ENCODE data around the gene PNKD. TPM values are rescaled to one million over a fixed set of nuclear protein-coding genes. Genes with fewer than 3 reads are reported as not detected.

PNKD gene
- total RNA-seq, 4 donors from 2014 or later, result 63.9 to 690 (median 70.4) TPM

GRCh38 chr2:218286570-218287459 is 16.5 kb downstream of the PNKD start:
- TF ChIP-seq CTCF (IDR thresholded peaks at IDR 0.05) (no peak), POLR2A (IDR thresholded peaks at IDR 0.05) (peak; percentile 83 to 95)
- H3K36me3 ChIP-seq, result peaks cover 0 to 9% (median 0%) of the 10 kb centered on the region in 3 donors
- DNase-seq, result peak; percentile 89 to 96 (median 89)
- peaks cover 13 to 88% (median 53%) of the 10 kb centered on the region in 4 donors for H3K4me1 ChIP-seq
- no peaks in the 10 kb centered on the region for H3K9me3 ChIP-seq
- peak overlapping the region; percentile 26 to 95 (median 40) for H3K4me3 ChIP-seq
- peak overlapping the region; percentile 91 to 100 (median 95) for H3K27ac ChIP-seq
- no peaks in the 10 kb centered on the region for H3K27me3 ChIP-seq

GRCh38 chr2:218289639-218290315 is 19.5 kb downstream of the PNKD start:
- DNase-seq, result peak in 1 of 3 donors; percentile 66
- no peaks in the 10 kb centered on the region for H3K36me3 ChIP-seq
- no peaks in the 10 kb centered on the region for H3K27me3 ChIP-seq
- H3K4me3 ChIP-seq, result peak overlapping the region in 3 of 4 donors; percentile 67 to 95 (median 88)
- H3K9me3 ChIP-seq, result no peaks in the 10 kb centered on the region
- TF ChIP-seq CTCF (IDR thresholded peaks at IDR 0.05) (peak in 1 of 6 experiments; percentile 7), POLR2A (IDR thresholded peaks at IDR 0.05) (peak in 1 of 2 donors; percentile 71)
- H3K4me1 ChIP-seq, result peaks cover 16 to 72% (median 45%) of the 10 kb centered on the region in 4 donors
- peak overlapping the region; percentile 91 to 100 (median 97) for H3K27ac ChIP-seq

- H3K4me1 ChIP-seq, result peaks cover 17 to 71% (median 37%) of the 10 kb centered on the region in 4 donors
Observed at GRCh38 chr2:218290316-218291261, 20.3 kb downstream of the PNKD start.

GRCh38 chr2:218291318-218292047 is 21.2 kb downstream of the PNKD start:
- Histone ChIP-seq H3K27me3 (no peaks in the 10 kb centered on the region), H3K9me3 (no peaks in the 10 kb centered on the region), H3K4me1 (peaks cover 10 to 62% (median 32%) of the 10 kb centered on the region in 4 donors), H3K36me3 (no peaks in the 10 kb centered on the region), H3K27ac (peak overlapping the region; percentile 91 to 100 (median 97)), H3K4me3 (peak overlapping the region; percentile 67 to 95 (median 86))
- TF ChIP-seq CTCF (IDR thresholded peaks at IDR 0.05), result no peak
- peak in 1 of 2 donors; percentile 29 for TF ChIP-seq POLR2A (IDR thresholded peaks at IDR 0.05)
- DNase-seq, result peak; percentile 45 to 68 (median 63)

More at GRCh38 chr2:218290316-218291261, 20.3 kb downstream of the PNKD start:
- Histone ChIP-seq H3K4me3 (peak overlapping the region; percentile 67 to 95 (median 86)), H3K36me3 (no peaks in the 10 kb centered on the region), H3K27ac (peak overlapping the region; percentile 91 to 100 (median 97)), H3K27me3 (no peaks in the 10 kb centered on the region), H3K9me3 (no peaks in the 10 kb centered on the region)
- TF ChIP-seq POLR2A (IDR thresholded peaks at IDR 0.05), result no peak
- DNase-seq, result peak in 2 of 3 donors; percentile 88 to 90

Data from Peyer's patch (tissue), 4 donors.